Muscle layer of colon (tissue), 2 donors: ENCODE measurements around the gene DHCR24.
"Not testable (repeated sequence)": the region's sequence is repeated elsewhere in the genome, so short reads cannot be mapped to it uniquely, and the experiment has no call there.

ENCODE experiments used
- H3K27ac ChIP-seq: one replicate; pipeline ENCODE4 v1.7.0; 2013; ENCODE audit warnings: low read depth, mild to moderate bottlenecking, low read length, moderate library complexity
- H3K27me3 ChIP-seq, 2 donors: one replicate each; pipeline ENCODE4 v1.7.0; 2013; ENCODE audit warnings: low read length in 2 of 2, mild to moderate bottlenecking in 2 of 2; ENCODE audit not compliant: insufficient read depth in 2 of 2, control insufficient read depth in 1 of 2
- H3K36me3 ChIP-seq: one replicate; pipeline ENCODE4 v1.7.0; 2013; ENCODE audit warnings: mild to moderate bottlenecking, low read length; ENCODE audit not compliant: insufficient read depth
- H3K4me1 ChIP-seq: one replicate; pipeline ENCODE4 v1.7.0; 2013; ENCODE audit warnings: mild to moderate bottlenecking, low read length; ENCODE audit not compliant: insufficient read depth
- H3K4me3 ChIP-seq, 2 donors: one replicate each; pipeline ENCODE4 v1.7.0; 2013; ENCODE audit warnings: low read length in 2 of 2, low read depth in 1 of 2, mild to moderate bottlenecking in 1 of 2, moderate library complexity in 1 of 2
- H3K9ac ChIP-seq: one replicate; pipeline ENCODE4 v1.7.0; 2013; ENCODE audit warnings: low read length
- H3K9me3 ChIP-seq: one replicate; pipeline ENCODE4 v1.7.0; 2013; ENCODE audit warnings: mild to moderate bottlenecking, low read length
- donor health status: abdominal sarcoma.
- donor health status: Adenocarcinoma of cecum.

Gene DHCR24

DNA sequence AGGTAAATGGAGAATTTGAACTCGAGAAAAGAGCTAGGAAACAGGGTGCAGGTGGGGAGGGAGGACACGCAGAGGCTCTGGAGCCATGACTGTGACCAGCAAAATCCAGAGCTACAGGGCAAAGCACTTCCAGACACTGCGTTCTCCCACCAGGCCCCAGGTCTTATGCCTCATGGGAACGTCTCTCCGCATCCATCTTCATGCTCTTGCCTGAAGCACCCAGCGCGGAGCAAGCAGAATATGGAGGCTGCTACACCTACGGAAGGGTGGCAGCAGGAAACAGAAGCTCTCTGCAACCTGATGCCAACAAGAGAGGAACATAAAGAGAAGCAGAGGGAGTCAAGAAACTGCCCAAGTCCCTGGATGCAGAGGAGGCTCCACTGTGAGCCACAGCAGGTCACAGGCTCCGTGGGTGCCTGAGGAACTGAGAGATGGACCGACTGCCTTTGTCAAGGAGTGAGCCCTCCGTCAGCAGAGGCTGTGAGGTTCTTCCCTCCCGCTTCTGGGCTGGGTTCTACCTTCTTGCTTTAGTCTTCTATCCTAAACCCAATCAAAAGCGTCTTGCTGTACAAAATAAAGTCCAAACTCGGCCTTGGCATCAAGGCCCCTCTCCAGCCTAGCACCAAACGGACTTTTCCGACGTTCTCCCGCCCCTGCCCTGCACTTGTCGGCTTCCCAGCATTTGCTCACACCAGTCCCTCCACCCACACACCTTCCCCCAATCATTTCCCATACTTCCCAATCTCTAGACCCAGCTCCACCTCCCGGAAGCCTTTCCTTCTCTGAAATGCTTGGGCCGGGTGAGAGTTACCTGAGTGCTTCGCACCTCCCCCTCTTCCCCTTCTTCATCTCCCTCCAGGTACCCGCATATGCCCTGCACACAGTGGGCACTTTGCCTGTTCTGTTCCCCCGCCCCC, 930 bp downstream of the DHCR24 start:
- Histone ChIP-seq H3K4me1 (peaks cover 8% of the 10 kb centered on the region), H3K4me3 (peak overlapping the region; percentile 61 to 62), H3K9me3 (no peaks in the 10 kb centered on the region), H3K27ac (no peak overlapping the region), H3K36me3 (no peaks in the 10 kb centered on the region), H3K9ac (no peak overlapping the region), H3K27me3 (peaks cover 5 to 28% of the 10 kb centered on the region in 2 donors)

GRCh38 chr1:54885237-54885679, 1.7 kb downstream of the DHCR24 start:
- Histone ChIP-seq H3K36me3 (no peaks in the 10 kb centered on the region), H3K27ac (no peak overlapping the region), H3K9me3 (no peaks in the 10 kb centered on the region), H3K27me3 (peaks cover 5 to 28% of the 10 kb centered on the region in 2 donors), H3K4me3 (no peak overlapping the region), H3K9ac (no peak overlapping the region), H3K4me1 (peaks cover 8% of the 10 kb centered on the region)

DNA sequence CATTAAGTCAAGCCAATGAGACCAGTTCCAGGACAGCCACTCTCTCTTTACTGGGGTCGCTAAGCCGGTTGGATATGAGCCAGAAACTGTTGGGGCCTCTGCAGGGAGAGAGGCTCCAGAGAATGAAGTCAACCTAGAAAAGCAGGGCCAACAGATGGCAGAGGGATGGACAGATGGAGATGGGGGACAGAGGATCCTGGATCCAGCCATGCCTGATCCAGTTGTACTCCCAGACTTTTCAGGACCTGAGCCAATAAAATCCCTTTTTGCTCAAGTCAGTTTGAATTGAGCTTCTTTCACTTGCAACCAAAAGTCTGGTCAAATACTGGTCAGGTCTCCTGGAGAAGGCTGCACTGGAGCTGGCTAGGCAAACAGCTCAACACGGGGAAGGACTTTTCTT, 2.2 kb downstream of the DHCR24 start:
- H3K9ac ChIP-seq = no peak overlapping the region
- peaks cover 5 to 28% of the 10 kb centered on the region in 2 donors for H3K27me3 ChIP-seq
- H3K36me3 ChIP-seq = no peaks in the 10 kb centered on the region
- H3K4me1 ChIP-seq = peaks cover 8% of the 10 kb centered on the region
- no peaks in the 10 kb centered on the region for H3K9me3 ChIP-seq
- no peak overlapping the region for H3K4me3 ChIP-seq
- no peak overlapping the region for H3K27ac ChIP-seq

- Histone ChIP-seq H3K36me3 (no peaks in the 10 kb centered on the region), H3K27me3 (peaks cover 5 to 28% of the 10 kb centered on the region in 2 donors), H3K9me3 (no peaks in the 10 kb centered on the region), H3K4me3 (no peak overlapping the region), H3K27ac (no peak overlapping the region), H3K9ac (no peak overlapping the region), H3K4me1 (peaks cover 8% of the 10 kb centered on the region)
Measured at GRCh38 chr1:54884135-54884586, 2.8 kb downstream of the DHCR24 start.

- Histone ChIP-seq H3K36me3 (no peaks in the 10 kb centered on the region), H3K4me1 (peaks cover 8% of the 10 kb centered on the region)
Measured at GRCh38 chr1:54883349-54884102, 3.5 kb downstream of the DHCR24 start.

DNA sequence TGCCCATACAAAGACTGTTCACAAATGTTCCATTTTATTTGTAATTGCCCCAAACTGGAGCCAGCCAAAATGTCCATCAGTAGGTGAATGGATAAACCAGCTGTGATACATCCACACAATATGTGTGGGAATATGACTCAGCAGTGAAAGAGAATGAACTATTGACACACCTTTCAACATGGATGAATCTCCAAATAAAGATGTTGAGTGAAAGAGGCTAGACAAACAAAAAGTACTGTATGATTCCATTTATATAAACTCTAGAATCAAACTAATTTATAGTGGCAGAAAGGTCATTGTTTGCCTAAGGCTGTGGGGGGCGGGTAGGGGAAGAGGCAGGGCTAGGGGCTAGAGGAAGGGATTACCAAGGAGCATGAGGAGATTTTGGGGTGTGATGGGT, 4.5 kb downstream of the DHCR24 start:
- no peak overlapping the region for H3K4me3 ChIP-seq
- H3K4me1 ChIP-seq = peaks cover 8% of the 10 kb centered on the region
- no peaks in the 10 kb centered on the region for H3K9me3 ChIP-seq
- H3K27ac ChIP-seq = no peak overlapping the region
- H3K36me3 ChIP-seq = no peaks in the 10 kb centered on the region
- peaks cover 2 to 24% of the 10 kb centered on the region in 2 donors for H3K27me3 ChIP-seq
- H3K9ac ChIP-seq = no peak overlapping the region

More at GRCh38 chr1:54883349-54884102, 3.5 kb downstream of the DHCR24 start:
- Histone ChIP-seq H3K9me3 (no peaks in the 10 kb centered on the region), H3K9ac (no peak overlapping the region), H3K4me3 (no peak overlapping the region), H3K27ac (no peak overlapping the region), H3K27me3 (peaks cover 5 to 28% of the 10 kb centered on the region in 2 donors)

DNA sequence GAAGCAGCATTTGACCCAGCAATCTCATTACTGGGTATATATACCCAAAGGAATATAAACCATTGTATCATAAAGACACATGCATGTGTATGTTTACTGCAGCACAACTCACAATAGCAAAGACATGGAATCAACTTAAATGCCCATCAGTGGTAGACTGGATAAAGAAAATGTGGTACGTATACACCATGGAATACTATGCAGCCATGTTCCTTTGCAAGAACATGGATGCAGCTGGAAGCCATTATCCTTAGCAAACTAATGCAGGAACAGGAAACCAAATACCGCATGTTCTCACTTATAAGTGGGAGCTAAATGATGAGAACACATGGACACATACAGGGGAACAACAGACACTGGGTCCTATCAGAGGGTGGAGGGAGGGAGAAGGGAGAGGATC, 5.4 kb downstream of the DHCR24 start:
- not testable (repeated sequence) for H3K36me3 ChIP-seq, H3K9me3 ChIP-seq, H3K9ac ChIP-seq, H3K4me1 ChIP-seq, H3K4me3 ChIP-seq, H3K27ac ChIP-seq
- peaks cover 0 to 16% of the 10 kb centered on the region in 2 donors for H3K27me3 ChIP-seq

DNA sequence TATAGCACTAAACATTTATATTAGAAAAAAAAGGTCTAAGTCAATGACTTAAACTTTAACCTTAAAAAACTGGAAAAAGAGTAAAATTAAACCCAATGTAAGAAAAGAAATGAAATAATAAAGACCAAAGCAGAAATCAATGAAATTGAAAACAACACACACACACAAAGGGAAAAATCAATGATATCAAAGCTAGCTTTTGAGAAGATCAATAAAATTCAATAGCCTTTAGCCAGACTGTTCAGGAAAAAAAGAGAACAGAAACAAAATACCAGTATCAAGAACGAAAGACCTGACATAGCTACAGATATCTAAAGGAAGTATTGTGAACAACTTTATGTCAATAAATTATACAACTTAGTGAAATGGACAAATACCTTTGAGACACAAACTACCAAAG, 7.1 kb downstream of the DHCR24 start:
- Histone ChIP-seq H3K9me3 (no peaks in the 10 kb centered on the region), H3K36me3 (no peaks in the 10 kb centered on the region), H3K27me3 (peaks cover 0 to under 1% of the 10 kb centered on the region in 2 donors), H3K4me3 (no peak overlapping the region), H3K4me1 (no peaks in the 10 kb centered on the region), H3K27ac (no peak overlapping the region), H3K9ac (no peak overlapping the region)

GRCh38 chr1:54876814-54877213, 10.2 kb downstream of the DHCR24 start:
- no peaks in the 10 kb centered on the region for H3K36me3 ChIP-seq
- H3K4me3 ChIP-seq = no peak overlapping the region
- no peaks in the 10 kb centered on the region for H3K9me3 ChIP-seq
- no peak overlapping the region for H3K27ac ChIP-seq
- H3K9ac ChIP-seq = no peak overlapping the region
- no peaks in the 10 kb centered on the region for H3K4me1 ChIP-seq
- no peaks in the 10 kb centered on the region for H3K27me3 ChIP-seq

DNA sequence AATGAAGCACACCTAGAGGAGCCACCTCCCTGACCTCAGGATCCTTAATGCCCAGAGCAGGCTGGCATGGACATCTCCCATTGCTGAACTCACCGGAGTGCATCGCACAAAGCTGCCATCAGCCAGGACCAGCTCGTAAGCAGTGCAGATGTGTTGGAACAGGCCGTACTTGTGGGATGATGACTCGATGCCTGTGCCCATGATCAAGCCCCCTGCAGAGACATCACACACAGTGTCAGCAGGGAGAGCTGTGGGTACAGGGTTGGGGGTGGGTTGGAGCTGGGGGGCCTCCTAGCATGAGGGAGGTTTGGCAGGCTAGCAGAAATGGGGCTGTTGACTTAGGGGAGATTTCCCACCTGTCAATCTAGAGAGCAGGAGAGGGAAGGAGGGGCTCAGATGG, 12.0 kb downstream of the DHCR24 start:
- Histone ChIP-seq H3K36me3 (no peaks in the 10 kb centered on the region), H3K4me1 (no peaks in the 10 kb centered on the region), H3K9ac (no peak overlapping the region), H3K9me3 (no peaks in the 10 kb centered on the region), H3K27me3 (no peaks in the 10 kb centered on the region), H3K27ac (no peak overlapping the region), H3K4me3 (no peak overlapping the region)

DNA sequence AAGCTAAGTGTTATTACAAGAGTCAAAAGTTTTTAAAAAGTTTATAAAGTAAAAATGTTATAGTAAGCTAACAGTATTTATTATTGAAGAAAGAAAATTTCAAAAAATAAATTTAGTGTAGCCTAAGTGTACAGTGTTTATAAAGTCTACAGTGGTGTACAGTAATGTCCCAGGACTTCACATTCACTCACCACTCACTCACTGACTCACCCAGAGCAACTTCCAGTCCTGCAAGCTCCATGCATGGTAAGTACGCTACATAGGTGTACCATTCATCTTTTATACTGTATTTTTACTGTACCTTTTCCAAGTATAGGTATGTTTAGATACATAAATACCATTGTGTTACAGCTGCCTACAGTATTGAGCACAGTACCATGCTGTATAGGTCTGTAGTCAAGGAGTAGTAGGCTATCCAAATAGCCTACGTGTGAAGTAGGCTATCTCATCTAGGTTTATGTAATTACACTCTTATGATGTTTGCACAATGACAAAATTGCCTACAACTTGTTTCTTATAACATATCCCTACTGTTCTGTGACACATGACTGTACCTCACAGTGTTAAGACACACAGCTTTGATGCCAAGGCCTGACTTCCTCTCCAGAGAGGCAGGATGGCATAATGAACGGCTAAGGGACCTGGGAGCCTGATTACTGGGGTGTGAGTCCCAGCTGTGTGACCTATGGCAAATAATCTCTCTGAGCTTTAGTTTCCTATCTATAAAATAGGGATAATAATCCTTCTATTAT, 12.7 kb downstream of the DHCR24 start:
- no peaks in the 10 kb centered on the region for H3K4me1 ChIP-seq
- no peaks in the 10 kb centered on the region for H3K9me3 ChIP-seq
- H3K4me3 ChIP-seq = no peak overlapping the region
- no peaks in the 10 kb centered on the region for H3K36me3 ChIP-seq
- H3K27me3 ChIP-seq = no peaks in the 10 kb centered on the region
- H3K9ac ChIP-seq = no peak overlapping the region
- H3K27ac ChIP-seq = no peak overlapping the region
